ENCODE data around the gene MORF4L1.
"Not testable (repeated sequence)": the region's sequence is repeated elsewhere in the genome, so short reads cannot be mapped to it uniquely, and the experiment has no call there.

The MORF4L1 gene

DNA sequence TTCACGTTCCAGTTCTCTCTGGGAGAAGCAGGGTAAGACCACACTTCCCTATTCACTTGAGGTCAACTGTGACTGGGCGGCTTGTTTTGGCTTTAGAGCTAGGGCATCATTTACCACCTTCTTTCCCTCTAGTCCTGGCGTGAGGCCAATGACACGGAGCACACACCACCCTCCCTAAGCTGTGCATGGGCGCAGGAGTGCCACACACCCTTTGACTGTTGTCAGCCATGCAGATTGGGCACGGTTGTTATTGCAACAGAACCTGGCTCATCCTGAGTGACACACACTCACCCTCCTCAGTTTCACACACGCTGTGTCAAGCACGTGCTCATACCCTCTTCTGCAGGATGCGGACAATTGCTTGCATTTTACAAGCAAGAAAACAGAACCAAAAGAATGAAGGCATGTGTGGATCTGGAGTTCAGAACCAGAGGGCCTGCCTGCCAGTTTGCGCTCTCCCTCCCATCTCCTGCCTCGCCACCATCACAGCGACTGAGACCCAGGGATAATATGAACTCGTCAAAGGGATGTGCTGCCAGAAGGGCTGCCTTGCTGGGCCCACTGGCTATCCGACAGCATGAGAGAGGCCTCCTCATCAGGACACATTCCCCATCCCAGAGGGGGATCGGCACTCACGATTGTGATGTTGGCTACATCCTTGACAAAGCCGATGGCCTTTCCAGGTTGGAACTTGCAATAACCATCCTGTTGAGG lies 54.5 kb downstream of the MORF4L1 start:
- DNase-seq, result no peak

- not testable (repeated sequence) for DNase-seq
These were observed 55.5 kb downstream of the MORF4L1 start for GRCh38 chr15:78928176-78928575.

DNA sequence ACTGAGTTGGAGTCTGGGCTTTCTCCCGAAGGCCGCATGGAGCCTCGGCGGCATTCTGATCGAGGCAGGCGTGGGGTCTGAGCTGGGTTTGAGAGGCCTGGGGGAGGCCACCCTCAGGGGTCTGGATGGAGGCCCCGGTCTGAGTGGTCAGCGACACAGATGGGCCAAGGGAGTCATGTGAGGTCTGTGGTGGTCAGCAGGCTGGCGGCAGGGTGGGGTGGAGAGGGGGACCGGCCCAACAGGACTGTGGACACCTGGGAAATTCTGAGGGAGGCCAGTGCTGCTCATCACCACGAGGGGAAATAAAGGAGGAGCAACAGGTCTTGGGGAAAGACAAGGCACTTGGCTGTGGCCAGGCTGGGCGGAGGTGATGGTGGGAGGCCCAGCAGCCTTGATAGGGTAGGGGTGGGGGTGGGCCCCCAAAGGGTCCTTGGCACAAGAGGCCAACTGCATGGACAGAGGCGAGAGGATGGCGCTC lies 56.0 kb downstream of the MORF4L1 start:
- no peak for DNase-seq

DNA sequence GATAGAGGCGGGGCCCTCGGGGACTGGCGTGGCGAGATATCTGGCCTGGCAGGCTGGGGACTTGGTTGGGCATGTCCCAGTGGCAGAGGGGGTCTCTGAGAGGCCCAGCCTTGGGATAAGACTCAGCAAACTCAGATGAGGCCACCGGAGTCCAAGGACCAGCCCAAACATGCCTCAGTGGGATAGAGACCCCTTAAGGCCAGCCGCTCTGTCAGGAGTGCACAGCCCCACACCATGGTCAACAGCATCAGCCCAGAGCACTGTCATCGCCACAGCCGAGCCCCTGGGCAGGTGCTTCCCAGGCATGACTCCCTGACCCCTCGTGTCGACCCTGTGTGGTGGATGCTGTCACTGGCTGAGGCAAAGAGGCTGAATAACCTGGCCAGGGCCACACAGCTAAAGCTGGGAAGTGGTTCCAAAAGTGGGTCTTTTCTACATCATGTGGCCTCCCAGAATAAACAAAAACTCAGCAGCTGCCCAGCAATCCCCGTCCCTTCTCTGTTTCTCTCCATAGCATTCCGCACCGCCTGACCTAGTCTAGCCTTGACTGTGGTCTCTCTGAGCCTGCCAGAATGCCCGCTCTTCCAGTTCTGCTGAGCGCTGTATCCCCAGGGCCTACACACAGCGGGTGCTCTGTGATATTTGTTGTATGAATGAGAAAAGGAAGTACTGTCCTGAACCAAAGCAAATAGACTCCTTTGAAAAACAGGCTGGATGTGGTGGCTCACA lies 57.0 kb downstream of the MORF4L1 start:
- no peak for DNase-seq

GRCh38 chr15:78930577-78931388 lies 58.1 kb downstream of the MORF4L1 start:
- no peak for DNase-seq

DNA sequence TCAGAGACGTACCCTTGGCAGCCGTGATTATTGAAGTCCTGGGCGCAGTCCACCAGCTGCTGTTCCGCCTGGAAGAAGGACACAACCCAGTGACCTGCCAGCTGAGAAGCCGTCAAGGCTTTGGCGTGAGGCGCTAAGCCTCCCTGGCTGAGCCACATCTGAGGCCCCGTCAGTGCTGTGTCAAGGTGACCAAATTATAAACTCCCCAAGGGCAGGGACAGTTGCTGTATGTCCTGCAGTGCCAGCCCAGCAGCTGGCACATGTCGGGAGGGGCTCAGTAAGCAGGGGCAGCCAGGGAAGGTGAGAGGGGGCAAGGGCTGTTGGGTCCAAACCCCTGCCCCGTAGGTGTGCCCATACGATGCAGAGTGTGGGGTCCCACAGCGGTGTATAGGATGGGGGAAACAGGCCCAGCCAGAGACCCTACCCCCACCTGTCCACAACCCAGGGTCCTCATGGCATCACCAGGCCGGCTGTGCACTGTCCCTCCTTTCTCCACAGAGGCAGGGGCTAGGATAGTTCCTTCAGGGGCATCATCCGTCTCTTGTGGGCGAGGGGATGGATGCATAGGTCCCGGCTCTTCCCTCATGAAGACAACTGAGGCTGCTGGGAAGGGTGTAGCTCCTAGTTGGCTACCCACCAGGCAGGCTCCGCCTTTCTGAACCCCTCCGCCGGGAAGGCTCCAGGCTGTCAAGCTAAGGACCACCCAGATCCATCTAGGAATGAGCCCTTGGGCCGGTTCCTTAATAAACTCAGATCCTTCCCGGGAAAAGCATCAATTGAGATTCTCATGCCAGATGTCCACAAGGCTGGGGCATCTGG lies 59.0 kb downstream of the MORF4L1 start:
- no peak for DNase-seq

DNA sequence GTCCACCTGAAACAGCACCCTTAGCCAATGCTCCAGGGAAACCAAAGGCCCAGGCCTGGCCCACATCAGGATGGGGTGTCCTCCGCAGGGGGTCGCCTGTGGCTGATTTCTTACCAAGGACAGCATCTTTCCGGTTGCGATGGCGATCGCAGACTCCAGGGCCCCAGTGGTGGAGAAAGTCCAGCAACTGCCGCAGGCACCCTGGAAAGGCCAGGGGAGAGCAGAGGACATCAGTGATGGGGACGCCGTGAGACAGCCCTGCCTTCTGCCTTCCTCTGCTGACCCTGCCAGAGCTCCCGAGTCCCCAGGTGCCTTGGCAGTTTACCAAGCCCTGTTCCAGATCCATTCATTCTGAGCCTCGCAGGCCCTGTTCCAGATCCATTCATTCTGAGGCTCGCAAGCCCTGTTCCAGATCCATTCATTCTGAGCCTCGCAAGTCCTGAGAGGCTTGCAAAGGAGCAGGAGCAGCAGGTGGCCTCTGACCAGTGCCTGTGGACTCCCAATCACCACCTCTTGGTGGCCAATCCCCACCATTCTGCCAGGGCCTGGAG lies 59.6 kb downstream of the MORF4L1 start:
- DNase-seq, result no peak

DNA sequence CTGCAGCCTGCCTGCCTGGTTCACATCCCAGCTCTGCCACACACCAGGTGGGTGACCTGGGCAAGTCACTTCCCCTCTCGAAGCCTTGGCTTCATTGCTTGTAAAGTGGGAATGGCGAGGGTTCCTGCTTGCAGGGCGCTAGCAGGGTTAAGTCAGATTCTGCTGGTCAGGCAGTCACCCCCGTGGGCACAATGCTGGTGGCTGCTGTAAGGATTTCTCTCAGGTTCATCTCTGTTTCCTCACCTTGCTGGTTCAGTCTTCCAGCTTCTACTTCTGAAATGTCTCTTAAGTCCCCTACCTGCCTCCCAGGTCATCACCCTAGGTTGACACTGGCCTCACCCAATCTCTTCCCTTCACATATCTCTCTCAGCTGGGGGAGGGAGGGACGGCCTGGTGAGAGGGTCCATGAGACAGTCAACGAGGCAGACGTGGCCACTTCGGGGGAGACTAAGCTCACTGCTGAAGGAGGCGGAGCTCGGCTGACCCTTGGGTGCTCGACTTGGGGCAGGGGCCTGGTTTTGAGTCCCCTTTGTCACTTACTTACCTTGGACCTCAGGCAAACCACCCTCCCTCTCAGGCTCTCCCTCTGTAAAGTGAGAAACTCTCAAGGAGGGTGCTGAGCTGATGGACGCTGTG lies 60.6 kb downstream of the MORF4L1 start:
- no peak for DNase-seq

DNA sequence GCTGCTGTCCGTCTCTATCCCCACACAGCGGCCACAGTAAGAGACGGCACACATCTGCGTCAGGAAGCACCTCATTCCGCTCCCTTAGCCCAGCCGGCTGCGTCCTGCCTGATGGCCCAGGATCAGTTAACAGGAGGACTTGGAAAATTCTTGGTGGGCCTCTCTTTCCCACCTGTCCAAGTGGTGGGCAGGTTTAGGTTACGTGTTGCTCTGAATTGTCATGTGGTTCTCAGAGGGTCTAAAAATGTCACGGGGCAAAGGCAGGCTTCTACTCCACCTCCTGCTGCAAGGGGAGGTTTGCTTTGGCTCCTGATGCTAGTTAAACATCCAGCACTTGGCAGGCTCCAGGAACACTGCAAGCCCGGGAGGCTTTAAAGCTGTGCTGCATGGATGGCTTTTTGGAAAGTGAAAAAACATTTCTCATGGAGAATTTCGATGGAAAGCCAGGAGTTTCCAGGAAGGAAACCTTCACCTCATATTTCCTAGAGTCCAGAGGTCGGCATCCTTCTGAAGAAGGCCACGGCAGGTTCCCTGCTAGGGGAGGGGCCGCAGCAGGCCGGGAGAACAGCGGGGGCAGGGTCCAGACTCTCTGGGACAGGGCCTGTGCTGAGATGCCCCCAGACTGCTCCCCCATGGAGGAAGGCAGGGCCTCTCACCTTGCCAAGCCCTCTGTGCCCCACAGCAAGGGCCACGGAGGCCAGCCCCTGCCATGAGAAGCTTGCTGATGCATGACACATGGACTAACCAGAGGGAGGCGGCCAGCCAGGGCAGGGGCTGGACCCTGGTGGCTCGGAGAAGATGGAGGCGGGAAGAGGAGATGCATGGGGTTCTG lies 61.3 kb downstream of the MORF4L1 start:
- no peak for DNase-seq

GRCh38 chr15:78934655-78935023 lies 61.9 kb downstream of the MORF4L1 start:
- no peak for DNase-seq

DNA sequence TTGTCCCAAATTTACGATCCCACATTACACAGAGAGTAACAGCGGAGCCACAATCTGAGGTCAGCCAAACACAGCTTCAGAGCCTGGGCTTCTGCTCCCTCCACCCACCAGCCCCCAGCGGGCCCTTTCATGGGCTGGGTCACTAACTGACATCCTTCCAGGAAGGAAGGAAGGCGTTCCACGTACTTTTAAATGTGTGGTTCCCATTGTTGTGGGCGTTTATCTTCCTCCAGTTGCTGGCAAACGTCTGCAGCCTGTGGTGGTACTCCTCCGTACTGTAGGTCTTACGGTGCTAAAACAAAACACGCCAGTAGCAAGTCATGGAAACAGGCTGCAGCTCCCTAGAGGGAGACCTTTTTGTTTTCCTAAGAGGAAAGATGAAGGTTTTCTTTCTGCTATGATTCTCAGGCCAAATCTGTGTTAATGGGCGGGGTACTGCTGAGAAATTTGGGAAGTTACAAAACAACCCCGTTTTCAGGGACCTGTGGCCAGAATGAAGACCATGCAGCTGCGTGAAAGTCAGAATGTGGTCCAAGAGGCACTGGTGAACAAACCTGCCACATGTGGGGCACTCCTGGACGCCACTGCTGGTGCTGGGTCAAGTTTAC lies 64.5 kb downstream of the MORF4L1 start:
- DNase-seq, result no peak

- no peak for DNase-seq
These were observed 66.2 kb downstream of the MORF4L1 start for GRCh38 chr15:78938658-78939488.

DNA sequence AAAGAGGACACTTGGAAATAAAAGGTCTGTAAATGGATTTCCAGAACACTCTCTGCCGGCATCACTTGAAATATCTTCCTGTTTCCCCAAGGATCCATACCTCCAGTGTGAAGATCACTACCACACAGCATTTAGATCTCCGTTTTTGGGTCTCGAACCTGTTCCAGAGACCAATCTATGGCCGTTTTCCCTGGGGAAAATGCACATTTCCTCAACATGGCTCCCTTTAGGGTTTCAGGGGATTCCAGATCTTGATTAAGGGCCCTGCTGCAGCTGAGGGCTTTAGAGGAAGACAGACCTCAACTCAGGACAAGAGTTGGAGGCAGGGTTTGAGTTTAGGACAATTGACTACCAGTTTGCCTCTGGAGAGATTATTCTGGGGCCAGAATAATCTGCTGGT lies 70.1 kb downstream of the MORF4L1 start:
- DNase-seq, result no peak

DNA sequence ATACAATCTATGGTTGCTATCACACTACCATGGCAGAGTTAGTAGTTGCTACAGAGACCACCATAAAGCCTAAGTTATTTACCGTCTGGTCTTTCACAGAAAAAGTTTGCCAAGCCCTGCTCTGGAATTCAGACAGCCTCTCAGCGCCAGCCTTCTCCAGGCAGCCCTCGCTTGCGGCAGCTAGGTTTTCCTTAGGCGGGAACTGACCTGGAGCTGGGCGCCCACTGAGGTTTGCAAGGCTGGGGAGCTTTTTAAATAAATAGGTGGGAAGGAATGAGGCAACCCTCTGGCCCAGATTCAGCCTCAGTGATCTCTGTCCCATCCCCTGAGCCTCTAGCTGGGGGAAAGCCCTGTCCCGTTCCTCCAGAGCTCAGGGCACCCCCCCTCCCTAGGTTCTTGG lies 71.0 kb downstream of the MORF4L1 start:
- DNase-seq, result no peak

- DNase-seq, result no peak
These were observed 71.5 kb downstream of the MORF4L1 start for GRCh38 chr15:78944202-78944625.

DNA sequence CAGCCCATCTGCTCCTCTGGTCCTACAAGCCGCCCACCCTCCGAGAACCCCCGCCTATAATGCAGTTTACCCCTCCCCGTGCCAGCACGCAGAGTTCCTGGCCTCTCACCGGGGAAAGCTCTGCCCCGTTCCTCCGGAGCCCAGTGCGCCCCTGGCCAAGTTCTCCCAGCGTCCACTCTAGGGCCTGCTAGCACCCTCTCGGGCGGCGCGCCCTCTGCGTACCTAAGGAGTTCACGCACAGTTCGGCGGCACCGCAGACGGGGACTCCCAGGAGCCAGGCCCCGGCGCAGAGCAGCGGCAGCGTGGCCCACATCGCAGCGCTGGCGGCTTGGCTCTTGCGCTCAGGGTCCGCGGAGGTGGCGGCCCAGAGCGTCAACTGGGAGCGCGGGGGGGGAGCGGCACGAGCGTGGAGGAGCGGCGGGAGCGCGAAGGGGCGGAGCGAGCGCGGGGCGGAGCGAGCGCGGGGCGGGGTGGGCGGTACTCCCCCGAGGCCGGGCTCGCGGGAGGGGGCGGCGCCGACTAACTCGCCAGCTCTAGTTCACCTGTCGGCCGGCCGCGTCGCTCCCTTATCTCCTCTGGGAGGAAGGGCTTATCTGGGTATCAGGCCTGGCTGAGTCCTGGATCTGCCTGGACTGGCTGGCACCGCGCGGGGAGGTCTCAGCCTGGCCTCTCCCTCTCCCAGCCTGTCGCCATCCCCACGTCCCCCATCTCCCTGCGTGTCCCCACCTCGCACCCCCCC lies 72.1 kb downstream of the MORF4L1 start, which contains the start of gene CTSH:
Gene CTSH (minus strand): TSS at position 378 of the 739 bp plus-strand sequence. CDS start 65 bp downstream, at position 313.
- peak; percentile 45 for DNase-seq

GRCh38 chr15:78946493-78946892 lies 73.8 kb downstream of the MORF4L1 start:
- no peak for DNase-seq

- DNase-seq, result no peak
These were observed 74.8 kb downstream of the MORF4L1 start for GRCh38 chr15:78947506-78947905.

Measured in NCI-H2227 treated with DMSO at 0.1 percent for 48 hours (cell line).